HepG2 (cell line): ENCODE measurements around the gene GALNT8. TPM values are rescaled to one million over a fixed set of nuclear protein-coding genes. Genes with fewer than 3 reads are reported as not detected.

ENCODE experiments used
- ATAC-seq: fragments of 200-7000 bp; cut with Tn5 transposase; 3 replicates; pipeline ENCODE4 v1.9.1; 2020; ENCODE audit warnings: mild to moderate bottlenecking, moderate library complexity
- BruUV-seq: library from RNA; stranded (reverse); fragments of 400-500 nt; replicated peaks from 2 replicates; lab custom pipeline; 2021; lab: Mats Ljungman, UMichigan
- CTCF ChIA-PET: fragments of 300-600 bp; formaldehyde crosslinking; extraction: SDS; loops from one replicate; lab custom pipeline; 2021; ENCODE audit warnings: low total read pairs, inconsistent platforms, low intra/inter-chr PET ratio; lab: Yijun Ruan, JAX
- POLR2A ChIA-PET: fragments of 350-600 bp; sonication (Branson Sonifier 250); formaldehyde crosslinking; loops from one replicate; lab custom pipeline; 2020; ENCODE audit warnings: antibody characterized with exemption, inconsistent platforms; lab: Yijun Ruan, JAX
- DNase-seq: peaks from one replicate; pipeline ENCODE4 v3.0.0-alpha.2; 2015; ENCODE audit warnings: low spot score
- FAIRE-seq: peaks from 3 replicates; lab custom pipeline; 2011; peaks lifted over from hg19 to GRCh38; lab: Jason Lieb, UNC
- H2AFZ ChIP-seq: one replicate; pipeline ENCODE4 v1.6.1; 2011; ENCODE audit warnings: low read length, inconsistent platforms
- H3K27ac ChIP-seq: fragments of 300-600 bp; 3 replicates; pipeline ENCODE4 v1.8.0; 2011; ENCODE audit warnings: mixed run types, mild to moderate bottlenecking, mixed read lengths, low read length, inconsistent platforms; ENCODE audit not compliant: insufficient read depth; ENCODE audit errors: extremely low read length
- H3K27me3 ChIP-seq, 2 experiments: fragments of 200-600 bp in 1 of 2; 2 replicates in 1 of 2; 3 replicates in 1 of 2; pipeline versions ENCODE4 v1.6.0 to v1.8.0; 2011; ENCODE audit warnings: low read length in 2 of 2, mild to moderate bottlenecking in 2 of 2, moderate library complexity in 2 of 2, inconsistent platforms in 1 of 2; ENCODE audit not compliant: insufficient read depth in 2 of 2, control insufficient read depth in 1 of 2
- H3K36me3 ChIP-seq, 2 experiments: fragments of 200-600 bp in 1 of 2; replicated peaks in 1 of 2; 2 replicates in 1 of 2; 3 replicates in 1 of 2; pipeline versions ENCODE4 v1.5.1 to v1.8.0; 2011; ENCODE audit warnings: low read length in 2 of 2, inconsistent platforms in 1 of 2; ENCODE audit not compliant: insufficient read depth in 2 of 2, control insufficient read depth in 1 of 2
- H3K4me1 ChIP-seq: 2 replicates; pipeline ENCODE4 v1.5.1; 2012; ENCODE audit warnings: low read length, inconsistent platforms; ENCODE audit not compliant: insufficient read depth
- H3K4me2 ChIP-seq: 2 replicates; pipeline ENCODE4 v1.6.0; 2011; ENCODE audit warnings: low read depth, low read length, inconsistent platforms
- H3K4me3 ChIP-seq, 3 experiments: fragments of 200-600 bp in 1 of 3; sonication (generic), shearing (Covaris generic) in 1 of 3; replicated peaks in 1 of 3; 2 replicates each; pipeline ENCODE4 v1.5.1; 2011 to 2016; ENCODE audit warnings: low read length in 3 of 3, inconsistent platforms in 2 of 3, low read depth in 2 of 3, mild to moderate bottlenecking in 2 of 3, control low read depth in 1 of 3, mixed read lengths in 1 of 3; ENCODE audit not compliant: insufficient read depth in 1 of 3
- H3K79me2 ChIP-seq: one replicate; pipeline ENCODE4 v1.6.1; 2011; ENCODE audit warnings: low read length, inconsistent platforms; ENCODE audit not compliant: insufficient read depth
- H3K9ac ChIP-seq: 2 replicates; pipeline ENCODE4 v1.6.0; 2011; ENCODE audit warnings: mild to moderate bottlenecking, low read depth, low read length, inconsistent platforms; ENCODE audit not compliant: insufficient read depth
- H3K9me3 ChIP-seq: 2 replicates; pipeline ENCODE4 v1.5.1; 2012; ENCODE audit warnings: mild to moderate bottlenecking, low read length
- H4K20me1 ChIP-seq: 2 replicates; pipeline ENCODE4 v1.6.0; 2011; ENCODE audit warnings: inconsistent platforms, mild to moderate bottlenecking, low read length, moderate library complexity; ENCODE audit not compliant: insufficient read depth
- BHLHE40 ChIP-seq: IDR thresholded peaks from 2 replicates; pipeline ENCODE4 v1.6.1; 2011; ENCODE audit warnings: low read length, improper control_type of control experiment
- DMAP1 ChIP-seq: IDR thresholded peaks from 2 replicates; pipeline ENCODE4 v1.6.1; 2016
- FOXP1 ChIP-seq, 2 experiments: fragments of 450-650 bp in 1 of 2; IDR thresholded peaks; 2 replicates each; pipeline ENCODE4 v1.6.1; 2017 to 2018; ENCODE audit warnings: antibody characterized with exemption in 1 of 2
- KAT2B ChIP-seq: fragments of 150-350 bp; IDR thresholded peaks from 2 replicates; pipeline ENCODE4 v1.6.1; 2014; ENCODE audit warnings: low read depth, low read length, borderline replicate concordance
- KLF12 ChIP-seq: sonication (generic); formaldehyde crosslinking; IDR thresholded peaks from 2 replicates; pipeline ENCODE4 v1.4.0; 2020; ENCODE audit warnings: missing genetic modification reagents, borderline replicate concordance
- NBN ChIP-seq: fragments of 450-650 bp; conservative IDR thresholded peaks from 2 replicates; pipeline ENCODE4 v1.6.1; 2017
- ZNF816 ChIP-seq: sonication (generic); formaldehyde crosslinking; IDR thresholded peaks from 2 replicates; pipeline ENCODE4 v1.8.0; 2022; ENCODE audit warnings: missing genetic modification reagents, mild to moderate bottlenecking, borderline replicate concordance
- WGBS: methylation state at CpG from one replicate; pipeline ENCODE4 v1.1.6; 2017; ENCODE audit warnings: low lambda C conversion rate; 5-methylcytosine and 5-hydroxymethylcytosine counted together
- in situ Hi-C: cut with HindIII; loops from 2 replicates; pipeline ENCODE4 v1.10.0; 2017; ENCODE audit warnings: low pct_unique_long_range_greater_than_20kb; ENCODE audit not compliant: extremely low pct_ligation_motif_present
- intact Hi-C: fragments of 100-400 bp; cut with micrococcal nuclease; formaldehyde crosslinking; loops from one replicate; pipeline ENCODE4 v1.10.0; 2022; ENCODE audit not compliant: unreplicated experiment
- polyA plus RNA-seq, 8 experiments: library from polyadenylated mRNA; depleted of rRNA in 3 of 8; stranded (reverse) in 7 of 8; unstranded in 1 of 8; fragments of >200 nt; fragmentation: Illumina TruSeq in 4 of 8; extraction: Trizol in 4 of 8; gene quantifications; 2 replicates each; pipeline versions ENCODE4 v1.2.1 to v1.2.3, GENCODE V29; 2011 to 2016; ENCODE audit warnings: low read depth in 4 of 8, missing spikeins in 1 of 8, mixed read lengths in 1 of 8; ENCODE audit not compliant: insufficient read depth in 1 of 8
- total RNA-seq, 5 experiments: library from RNA; depleted of rRNA; stranded (reverse); fragments of >200 nt; fragmentation: Illumina TruSeq; extraction: Trizol; gene quantifications; 2 replicates each; pipeline ENCODE4 v1.2.3, GENCODE V29; 2016; ENCODE audit warnings: low read depth in 1 of 5
- TF ChIP-seq, protein P1 (sequence below): sonication (generic); formaldehyde crosslinking; IDR thresholded peaks from 2 replicates; pipeline ENCODE4 v1.5.1; 2020; ENCODE audit warnings: mild to moderate bottlenecking, missing genetic modification reagents, borderline replicate concordance
- TF ChIP-seq, protein P2 (sequence below): sonication (generic); formaldehyde crosslinking; IDR thresholded peaks from 2 replicates; pipeline ENCODE4 v1.5.0; 2020; ENCODE audit warnings: missing genetic modification reagents
- TF ChIP-seq, protein P3 (sequence below): sonication (generic); formaldehyde crosslinking; IDR thresholded peaks from 2 replicates; pipeline ENCODE4 v1.4.0; 2020; ENCODE audit warnings: mild to moderate bottlenecking, missing genetic modification reagents
- TF ChIP-seq, protein P4 (sequence below): sonication (generic); formaldehyde crosslinking; IDR thresholded peaks from 2 replicates; pipeline ENCODE4 v1.5.0; 2020; ENCODE audit warnings: missing genetic modification reagents
- TF ChIP-seq, protein P5 (sequence below): sonication (generic); formaldehyde crosslinking; IDR thresholded peaks from 2 replicates; pipeline ENCODE4; 2020; ENCODE audit warnings: missing genetic modification reagents, mild to moderate bottlenecking, borderline replicate concordance
- TF ChIP-seq, protein P6 (sequence below): sonication (generic); formaldehyde crosslinking; IDR thresholded peaks from 2 replicates; pipeline ENCODE4 v1.9.0; 2021; ENCODE audit warnings: missing genetic modification reagents, borderline replicate concordance

Gene GALNT8
- total and polyA plus RNA-seq, 2 of the 13 experiments (the other 11 are each of a cell fraction or from before 2014, with no cell fraction given): 0.45 TPM; not detected in 1

DNA sequence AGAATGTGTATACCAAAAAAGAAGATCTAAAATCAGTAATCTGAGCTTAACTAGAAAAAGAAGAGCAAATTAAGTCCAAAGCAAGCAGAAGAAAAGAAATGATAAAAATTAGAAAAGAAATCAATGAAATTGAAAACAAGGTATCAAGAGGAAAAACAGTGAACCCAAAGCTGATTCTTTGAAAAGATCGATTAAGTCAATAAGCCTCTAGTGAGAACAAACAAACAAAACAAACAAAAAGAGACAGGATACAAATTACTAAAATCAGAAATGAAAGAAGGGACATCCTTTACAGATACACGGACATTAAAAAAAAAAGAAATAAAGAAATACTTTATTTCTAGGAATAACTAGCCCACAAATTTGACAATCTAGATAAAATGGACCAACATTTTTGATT, 12.9 kb upstream of the GALNT8 start:
- intact Hi-C loops (no loop called here), in situ Hi-C loops (no loop called here)
- Histone ChIP-seq H3K79me2 (no peaks in the 10 kb centered on the region), H3K4me2 (no peak overlapping the region), H3K36me3 (no peaks in the 10 kb centered on the region), H3K27ac (no peak overlapping the region), H3K4me3 (no peak overlapping the region), H3K27me3 (no peaks in the 10 kb centered on the region), H2AFZ (no peak overlapping the region), H3K9me3 (no peaks in the 10 kb centered on the region), H4K20me1 (no peaks in the 10 kb centered on the region), H3K9ac (no peak overlapping the region), H3K4me1 (peaks cover 10% of the 10 kb centered on the region)
- POLR2A ChIA-PET: no interaction called here
- no TSS peak for BruUV-seq
- DNase-seq (no peak), FAIRE-seq (no peak), ATAC-seq (no peak)
- 5% methylated on average over 2 of the region's 2 CpGs for WGBS
- CTCF ChIA-PET: no interaction called here
- TF ChIP-seq, protein P1, sequence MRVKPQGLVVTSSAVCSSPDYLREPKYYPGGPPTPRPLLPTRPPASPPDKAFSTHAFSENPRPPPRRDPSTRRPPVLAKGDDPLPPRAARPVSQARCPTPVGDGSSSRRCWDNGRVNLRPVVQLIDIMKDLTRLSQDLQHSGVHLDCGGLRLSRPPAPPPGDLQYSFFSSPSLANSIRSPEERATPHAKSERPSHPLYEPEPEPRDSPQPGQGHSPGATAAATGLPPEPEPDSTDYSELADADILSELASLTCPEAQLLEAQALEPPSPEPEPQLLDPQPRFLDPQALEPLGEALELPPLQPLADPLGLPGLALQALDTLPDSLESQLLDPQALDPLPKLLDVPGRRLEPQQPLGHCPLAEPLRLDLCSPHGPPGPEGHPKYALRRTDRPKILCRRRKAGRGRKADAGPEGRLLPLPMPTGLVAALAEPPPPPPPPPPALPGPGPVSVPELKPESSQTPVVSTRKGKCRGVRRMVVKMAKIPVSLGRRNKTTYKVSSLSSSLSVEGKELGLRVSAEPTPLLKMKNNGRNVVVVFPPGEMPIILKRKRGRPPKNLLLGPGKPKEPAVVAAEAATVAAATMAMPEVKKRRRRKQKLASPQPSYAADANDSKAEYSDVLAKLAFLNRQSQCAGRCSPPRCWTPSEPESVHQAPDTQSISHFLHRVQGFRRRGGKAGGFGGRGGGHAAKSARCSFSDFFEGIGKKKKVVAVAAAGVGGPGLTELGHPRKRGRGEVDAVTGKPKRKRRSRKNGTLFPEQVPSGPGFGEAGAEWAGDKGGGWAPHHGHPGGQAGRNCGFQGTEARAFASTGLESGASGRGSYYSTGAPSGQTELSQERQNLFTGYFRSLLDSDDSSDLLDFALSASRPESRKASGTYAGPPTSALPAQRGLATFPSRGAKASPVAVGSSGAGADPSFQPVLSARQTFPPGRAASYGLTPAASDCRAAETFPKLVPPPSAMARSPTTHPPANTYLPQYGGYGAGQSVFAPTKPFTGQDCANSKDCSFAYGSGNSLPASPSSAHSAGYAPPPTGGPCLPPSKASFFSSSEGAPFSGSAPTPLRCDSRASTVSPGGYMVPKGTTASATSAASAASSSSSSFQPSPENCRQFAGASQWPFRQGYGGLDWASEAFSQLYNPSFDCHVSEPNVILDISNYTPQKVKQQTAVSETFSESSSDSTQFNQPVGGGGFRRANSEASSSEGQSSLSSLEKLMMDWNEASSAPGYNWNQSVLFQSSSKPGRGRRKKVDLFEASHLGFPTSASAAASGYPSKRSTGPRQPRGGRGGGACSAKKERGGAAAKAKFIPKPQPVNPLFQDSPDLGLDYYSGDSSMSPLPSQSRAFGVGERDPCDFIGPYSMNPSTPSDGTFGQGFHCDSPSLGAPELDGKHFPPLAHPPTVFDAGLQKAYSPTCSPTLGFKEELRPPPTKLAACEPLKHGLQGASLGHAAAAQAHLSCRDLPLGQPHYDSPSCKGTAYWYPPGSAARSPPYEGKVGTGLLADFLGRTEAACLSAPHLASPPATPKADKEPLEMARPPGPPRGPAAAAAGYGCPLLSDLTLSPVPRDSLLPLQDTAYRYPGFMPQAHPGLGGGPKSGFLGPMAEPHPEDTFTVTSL (CRISPR knock-in tag): peak; percentile 71; the same call in 1 of the 2 replicates
- TF ChIP-seq NBN (no peak), ZNF816 (CRISPR knock-in tag) (no peak), DMAP1 (CRISPR knock-in tag) (no peak), FOXP1 (IDR thresholded peaks at IDR 0.05) (no peak), FOXP1 (CRISPR knock-in tag; IDR thresholded peaks at IDR 0.05) (peak; percentile 30; the same call in 1 of the 2 replicates), KAT2B (peak; percentile 90), KLF12 (CRISPR knock-in tag) (no peak), BHLHE40 (no peak)
- TF ChIP-seq, protein P2, sequence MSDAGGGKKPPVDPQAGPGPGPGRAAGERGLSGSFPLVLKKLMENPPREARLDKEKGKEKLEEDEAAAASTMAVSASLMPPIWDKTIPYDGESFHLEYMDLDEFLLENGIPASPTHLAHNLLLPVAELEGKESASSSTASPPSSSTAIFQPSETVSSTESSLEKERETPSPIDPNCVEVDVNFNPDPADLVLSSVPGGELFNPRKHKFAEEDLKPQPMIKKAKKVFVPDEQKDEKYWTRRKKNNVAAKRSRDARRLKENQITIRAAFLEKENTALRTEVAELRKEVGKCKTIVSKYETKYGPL (CRISPR knock-in tag): no peak
- TF ChIP-seq, protein P3, sequence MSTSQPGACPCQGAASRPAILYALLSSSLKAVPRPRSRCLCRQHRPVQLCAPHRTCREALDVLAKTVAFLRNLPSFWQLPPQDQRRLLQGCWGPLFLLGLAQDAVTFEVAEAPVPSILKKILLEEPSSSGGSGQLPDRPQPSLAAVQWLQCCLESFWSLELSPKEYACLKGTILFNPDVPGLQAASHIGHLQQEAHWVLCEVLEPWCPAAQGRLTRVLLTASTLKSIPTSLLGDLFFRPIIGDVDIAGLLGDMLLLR (CRISPR knock-in tag): no peak
- TF ChIP-seq, protein P4, sequence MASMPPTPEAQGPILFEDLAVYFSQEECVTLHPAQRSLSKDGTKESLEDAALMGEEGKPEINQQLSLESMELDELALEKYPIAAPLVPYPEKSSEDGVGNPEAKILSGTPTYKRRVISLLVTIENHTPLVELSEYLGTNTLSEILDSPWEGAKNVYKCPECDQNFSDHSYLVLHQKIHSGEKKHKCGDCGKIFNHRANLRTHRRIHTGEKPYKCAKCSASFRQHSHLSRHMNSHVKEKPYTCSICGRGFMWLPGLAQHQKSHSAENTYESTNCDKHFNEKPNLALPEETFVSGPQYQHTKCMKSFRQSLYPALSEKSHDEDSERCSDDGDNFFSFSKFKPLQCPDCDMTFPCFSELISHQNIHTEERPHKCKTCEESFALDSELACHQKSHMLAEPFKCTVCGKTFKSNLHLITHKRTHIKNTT (CRISPR knock-in tag): no peak
- TF ChIP-seq, protein P5, sequence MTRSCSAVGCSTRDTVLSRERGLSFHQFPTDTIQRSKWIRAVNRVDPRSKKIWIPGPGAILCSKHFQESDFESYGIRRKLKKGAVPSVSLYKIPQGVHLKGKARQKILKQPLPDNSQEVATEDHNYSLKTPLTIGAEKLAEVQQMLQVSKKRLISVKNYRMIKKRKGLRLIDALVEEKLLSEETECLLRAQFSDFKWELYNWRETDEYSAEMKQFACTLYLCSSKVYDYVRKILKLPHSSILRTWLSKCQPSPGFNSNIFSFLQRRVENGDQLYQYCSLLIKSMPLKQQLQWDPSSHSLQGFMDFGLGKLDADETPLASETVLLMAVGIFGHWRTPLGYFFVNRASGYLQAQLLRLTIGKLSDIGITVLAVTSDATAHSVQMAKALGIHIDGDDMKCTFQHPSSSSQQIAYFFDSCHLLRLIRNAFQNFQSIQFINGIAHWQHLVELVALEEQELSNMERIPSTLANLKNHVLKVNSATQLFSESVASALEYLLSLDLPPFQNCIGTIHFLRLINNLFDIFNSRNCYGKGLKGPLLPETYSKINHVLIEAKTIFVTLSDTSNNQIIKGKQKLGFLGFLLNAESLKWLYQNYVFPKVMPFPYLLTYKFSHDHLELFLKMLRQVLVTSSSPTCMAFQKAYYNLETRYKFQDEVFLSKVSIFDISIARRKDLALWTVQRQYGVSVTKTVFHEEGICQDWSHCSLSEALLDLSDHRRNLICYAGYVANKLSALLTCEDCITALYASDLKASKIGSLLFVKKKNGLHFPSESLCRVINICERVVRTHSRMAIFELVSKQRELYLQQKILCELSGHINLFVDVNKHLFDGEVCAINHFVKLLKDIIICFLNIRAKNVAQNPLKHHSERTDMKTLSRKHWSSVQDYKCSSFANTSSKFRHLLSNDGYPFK (CRISPR knock-in tag): no peak
- TF ChIP-seq, protein P6, sequence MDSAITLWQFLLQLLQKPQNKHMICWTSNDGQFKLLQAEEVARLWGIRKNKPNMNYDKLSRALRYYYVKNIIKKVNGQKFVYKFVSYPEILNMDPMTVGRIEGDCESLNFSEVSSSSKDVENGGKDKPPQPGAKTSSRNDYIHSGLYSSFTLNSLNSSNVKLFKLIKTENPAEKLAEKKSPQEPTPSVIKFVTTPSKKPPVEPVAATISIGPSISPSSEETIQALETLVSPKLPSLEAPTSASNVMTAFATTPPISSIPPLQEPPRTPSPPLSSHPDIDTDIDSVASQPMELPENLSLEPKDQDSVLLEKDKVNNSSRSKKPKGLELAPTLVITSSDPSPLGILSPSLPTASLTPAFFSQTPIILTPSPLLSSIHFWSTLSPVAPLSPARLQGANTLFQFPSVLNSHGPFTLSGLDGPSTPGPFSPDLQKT (CRISPR knock-in tag): no peak
